HL-60/S4 treated with phorbol 12-myristate 13-acetate at 8.2 ng/mL for 4 days and 3 days (cell line): Measurements from ENCODE around the gene PAPPA2.

Experiments
- in situ Hi-C: fragments of 300-500 bp; cut with MboI; formaldehyde crosslinking; loops from 2 replicates; pipeline ENCODE4 v1.15.0; 2022; ENCODE audit warnings: low sequenced_read_pairs

The PAPPA2 gene

DNA sequence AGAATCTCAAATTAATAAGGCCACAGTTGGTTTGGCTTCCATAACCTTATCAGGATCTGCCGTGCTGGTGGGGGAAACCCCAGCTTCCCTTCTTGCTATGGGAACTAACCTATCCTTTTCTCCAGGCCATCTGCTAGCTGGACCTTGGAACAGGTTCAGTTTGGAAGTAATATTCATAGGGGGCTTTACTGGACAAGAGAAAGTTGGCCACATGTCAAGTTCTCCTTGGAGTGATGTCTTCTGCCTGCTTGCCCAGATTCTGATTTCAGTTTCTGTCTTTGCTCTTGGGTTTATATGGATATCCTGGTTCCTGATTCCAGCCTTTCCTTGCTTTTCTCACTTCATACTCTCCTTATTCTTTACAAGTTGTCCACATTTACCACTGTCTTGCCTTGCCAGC, 421.9 kb downstream of the PAPPA2 start:
- in situ Hi-C loops: no loop called here

DNA sequence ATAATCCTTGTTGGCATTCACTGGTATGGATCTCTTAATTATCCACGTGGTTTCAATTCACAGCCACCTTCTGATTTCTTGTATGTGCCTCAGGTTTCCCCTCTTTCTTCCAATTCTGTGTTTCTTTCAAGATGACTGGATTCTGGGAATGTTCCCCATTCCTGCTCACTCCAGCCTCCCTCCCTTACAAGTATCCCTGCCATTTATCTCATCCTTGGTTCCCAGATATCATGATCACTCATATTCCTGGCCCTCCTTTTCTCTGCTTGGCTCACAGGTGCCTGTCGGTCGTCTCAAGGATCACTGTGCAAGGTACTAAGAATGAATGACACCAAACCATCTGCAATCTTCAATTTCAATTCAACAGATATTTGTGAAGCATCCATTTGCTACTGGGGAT, 422.4 kb downstream of the PAPPA2 start:
- in situ Hi-C loops: no loop called here

DNA sequence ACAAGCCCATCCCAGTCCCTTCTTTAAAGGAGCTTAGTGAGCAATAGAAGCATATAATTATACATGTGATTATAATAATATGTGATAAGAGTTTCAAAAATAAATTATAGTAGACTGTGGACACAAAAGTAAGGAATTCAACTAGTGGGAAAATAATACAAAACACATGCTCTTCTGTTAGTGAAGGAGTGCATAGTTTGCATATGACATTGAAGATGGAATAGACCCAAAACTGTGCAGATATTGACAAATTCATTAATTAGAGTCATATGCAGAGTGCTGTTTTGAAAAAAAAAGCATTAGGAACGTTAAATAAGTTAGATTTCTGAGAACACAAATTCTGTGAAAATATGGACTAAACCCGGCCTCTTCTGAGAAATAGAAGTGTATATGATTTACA, 422.8 kb downstream of the PAPPA2 start:
- in situ Hi-C loops: no loop called here

DNA sequence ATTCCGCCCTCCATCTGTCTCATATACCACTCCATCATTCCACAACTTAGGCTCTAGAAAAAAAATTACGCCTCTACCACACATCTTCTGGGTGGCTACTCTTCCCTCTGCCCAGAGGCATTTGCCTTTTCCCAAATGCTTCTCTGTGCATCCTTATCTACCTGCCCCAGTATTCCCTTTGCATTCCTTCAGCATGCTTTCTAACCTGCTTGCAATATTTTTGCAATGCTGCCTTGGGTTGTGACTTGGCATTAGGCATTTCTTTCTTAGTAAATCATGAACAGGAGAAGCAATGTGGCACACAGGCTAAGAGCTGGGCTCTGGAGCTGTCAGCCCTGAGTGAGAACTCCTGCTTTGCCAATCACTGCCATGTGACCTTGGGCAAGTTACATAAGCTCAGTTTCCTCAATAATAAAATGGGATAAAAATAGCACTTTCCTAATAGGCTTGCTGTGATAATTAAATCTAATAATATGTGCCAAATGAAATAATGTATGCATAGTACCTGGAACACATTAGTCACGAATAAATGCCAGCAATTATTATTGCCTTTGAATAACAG, 425.6 kb downstream of the PAPPA2 start:
- in situ Hi-C loops: no loop called here

DNA sequence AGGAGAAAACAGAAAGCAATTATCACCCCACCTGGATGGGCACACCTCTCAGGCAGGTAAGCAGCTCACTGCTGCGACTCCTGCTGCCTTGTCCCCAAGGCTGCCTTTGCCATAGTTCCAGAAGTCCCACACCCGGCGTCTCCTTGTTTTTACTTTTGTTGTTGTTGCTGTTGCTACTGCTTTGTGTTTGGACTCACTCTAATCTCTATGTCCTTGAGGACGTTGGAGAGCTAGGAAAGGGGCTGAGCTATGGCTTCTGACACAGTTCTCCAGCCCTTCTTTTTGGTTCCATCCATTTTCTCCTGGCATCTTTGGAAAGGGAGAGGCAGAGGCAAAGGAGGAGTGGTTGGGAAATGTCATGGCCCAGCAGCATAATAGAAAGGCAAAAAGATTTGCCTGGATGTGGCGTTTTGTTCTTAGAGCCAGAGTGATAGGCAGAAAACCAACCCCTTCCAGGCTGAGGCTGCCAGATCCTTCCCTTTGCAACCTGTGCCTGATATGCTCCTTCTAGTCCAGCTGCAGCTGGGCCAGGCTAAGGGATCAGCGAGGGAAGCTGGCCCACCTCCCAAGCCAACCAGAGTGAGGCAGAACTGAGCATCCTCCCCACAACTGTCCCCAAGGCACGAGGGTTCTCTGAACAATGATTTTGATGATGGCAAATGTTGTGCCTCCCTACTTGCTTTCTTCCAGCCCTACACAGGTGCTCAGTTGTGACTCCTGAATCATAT, 430.8 kb downstream of the PAPPA2 start:
- in situ Hi-C loops: no loop called here

DNA sequence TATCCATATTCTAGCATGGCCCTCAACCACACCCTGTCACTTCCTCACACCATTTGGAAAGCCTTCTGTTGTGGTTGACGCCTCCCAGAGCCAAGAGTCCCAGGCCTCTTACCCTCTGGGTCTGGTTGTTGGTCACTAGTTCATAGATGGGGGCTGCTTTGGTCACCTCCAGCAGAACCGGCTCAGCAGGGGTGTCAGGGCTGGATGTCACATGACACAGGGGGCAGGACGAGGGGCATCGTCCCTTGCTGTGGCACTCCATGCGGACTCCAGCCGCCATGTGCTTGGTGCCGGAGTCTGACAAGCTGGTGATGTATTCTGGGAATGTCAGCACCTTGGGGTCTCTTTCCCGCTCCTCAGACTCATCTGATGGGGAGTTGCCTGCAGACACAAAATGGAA, 431.5 kb downstream of the PAPPA2 start:
- in situ Hi-C loops: no loop called here
